Measurements from ENCODE around the gene RRP1.

Gene RRP1

GRCh38 chr21:43778469-43779335 is 10.7 kb upstream of the RRP1 start:
- no peak for DNase-seq

- no peak for DNase-seq
Observed at GRCh38 chr21:43779660-43780059, 9.7 kb upstream of the RRP1 start.

DNA sequence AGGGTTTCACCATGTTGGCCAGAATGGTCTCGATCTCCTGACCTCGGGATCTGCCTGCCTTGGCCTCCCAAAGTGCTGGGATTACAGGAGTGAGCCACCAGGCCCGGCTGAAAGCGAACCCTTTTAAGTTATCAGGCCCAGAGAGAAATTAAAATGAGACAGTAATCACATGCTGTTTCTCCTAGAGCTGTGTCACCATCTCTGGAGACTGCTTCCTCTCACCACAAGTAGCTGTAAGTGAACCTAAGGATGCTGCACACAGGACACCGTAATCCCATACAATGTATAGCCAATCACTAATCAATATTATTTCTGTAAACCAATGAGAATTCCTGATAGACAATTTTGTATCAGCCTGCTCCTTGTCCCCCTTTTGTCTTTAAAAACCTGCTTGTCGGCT is 7.5 kb upstream of the RRP1 start:
- no peak for DNase-seq

DNA sequence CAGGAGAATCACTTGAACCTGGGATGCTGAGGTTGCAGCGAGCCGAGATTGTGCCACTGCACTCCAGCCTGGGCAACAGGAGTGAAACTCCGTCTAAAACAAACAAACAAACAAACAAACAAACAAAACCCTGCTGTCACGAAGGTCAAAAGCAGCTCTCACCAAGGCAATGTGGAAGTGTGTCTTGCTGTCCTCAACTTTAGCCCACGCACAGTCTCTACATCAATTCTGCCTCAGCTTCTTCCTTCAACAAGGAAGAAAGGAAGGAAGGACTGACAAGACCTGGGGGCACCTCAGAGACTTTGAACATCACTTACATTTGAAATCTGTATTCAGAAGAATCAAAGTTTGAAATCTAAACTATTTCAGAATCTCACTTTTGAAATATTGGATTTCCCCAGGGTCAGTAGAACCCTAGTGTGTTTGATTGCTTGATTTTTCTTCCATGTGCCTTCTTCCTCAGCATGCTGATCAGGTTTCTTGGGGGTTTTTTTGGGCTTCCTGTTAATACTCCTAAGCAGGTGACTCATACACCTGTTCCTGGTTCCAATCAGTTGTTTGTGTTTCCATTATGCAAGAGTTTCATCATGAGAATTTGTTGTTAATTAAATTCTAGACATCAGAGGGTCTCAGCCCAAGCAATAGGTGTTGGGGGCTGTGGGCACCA is 6.8 kb upstream of the RRP1 start:
- DNase-seq, result no peak

- no peak for DNase-seq
Observed at GRCh38 chr21:43783098-43783700, 6.2 kb upstream of the RRP1 start.

DNA sequence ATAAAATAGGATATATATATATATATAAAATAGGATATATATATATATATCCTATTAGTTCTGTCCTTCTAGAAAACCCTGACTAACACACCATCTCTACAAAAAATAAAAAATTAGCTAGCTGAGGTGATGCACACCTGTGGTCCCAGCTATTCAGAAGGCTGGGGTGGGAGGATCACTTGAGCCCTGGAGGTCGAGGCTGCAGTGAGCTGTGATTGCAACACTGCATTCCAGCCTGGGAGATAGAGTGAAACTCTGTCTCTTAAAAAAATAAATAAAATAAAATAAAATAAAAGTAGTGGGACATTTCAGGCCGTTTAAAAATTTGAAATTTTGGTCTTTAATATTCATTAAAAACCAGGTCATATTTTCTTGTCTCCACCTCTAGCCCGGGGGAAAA is 4.2 kb upstream of the RRP1 start:
- no peak for DNase-seq

GRCh38 chr21:43786300-43786806 is 3.0 kb upstream of the RRP1 start:
- DNase-seq, result no peak

DNA sequence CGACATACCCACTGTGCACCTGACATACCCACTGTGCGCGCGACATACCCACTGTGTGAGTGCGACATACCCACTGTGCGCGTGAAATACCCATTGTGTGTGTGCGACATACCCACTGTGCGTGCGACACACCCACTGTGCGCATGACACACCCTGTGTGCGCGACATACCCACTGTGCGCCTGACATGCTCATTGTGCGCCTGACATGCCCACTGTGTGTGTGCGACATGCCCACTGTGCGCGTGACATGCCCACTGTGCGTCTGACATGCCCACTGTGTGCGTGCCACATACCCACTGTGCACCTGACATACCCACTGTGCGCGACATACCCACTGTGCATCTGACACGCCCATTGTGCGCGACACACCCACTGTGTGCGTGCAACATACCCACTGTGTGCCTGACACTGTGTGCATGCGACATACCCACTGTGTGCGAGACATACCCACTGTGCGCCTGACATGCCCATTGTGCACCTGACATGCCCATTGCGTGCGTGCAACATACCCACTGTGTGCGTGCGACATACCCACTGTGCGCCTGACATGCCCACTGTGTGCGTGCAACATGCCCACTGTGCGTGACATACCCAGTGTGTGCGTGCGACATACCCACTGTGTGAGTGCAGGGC is 2.5 kb upstream of the RRP1 start:
- no peak for DNase-seq

- no peak for DNase-seq
Observed at GRCh38 chr21:43790010-43790524, 690 bp downstream of the RRP1 start.

- DNase-seq, result no peak
Observed at GRCh38 chr21:43792406-43792805, 3.0 kb downstream of the RRP1 start.

GRCh38 chr21:43793243-43793642 is 3.9 kb downstream of the RRP1 start:
- DNase-seq, result no peak

- no peak for DNase-seq
Observed at GRCh38 chr21:43794311-43794710, 4.9 kb downstream of the RRP1 start.

DNA sequence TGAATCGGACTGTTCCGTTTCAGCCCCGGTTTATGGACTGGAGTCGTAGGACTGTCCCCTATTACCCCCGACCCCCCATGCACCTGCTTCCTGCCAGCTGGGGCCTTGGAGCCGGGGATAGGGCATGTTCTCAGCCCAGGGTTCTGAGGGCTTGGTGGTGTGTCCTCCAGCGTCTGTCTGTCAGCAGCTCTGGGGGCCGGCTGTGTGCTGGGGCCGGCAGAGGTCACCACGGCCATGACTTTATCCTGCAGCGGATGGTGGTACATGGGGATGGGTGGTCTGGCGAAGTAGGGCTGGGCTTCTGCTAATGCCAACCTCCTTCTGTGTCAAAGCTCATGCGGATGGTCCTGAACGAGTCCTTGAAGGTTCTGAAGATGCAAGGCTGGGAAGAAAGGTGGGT is 5.5 kb downstream of the RRP1 start:
- no peak for DNase-seq

DNA sequence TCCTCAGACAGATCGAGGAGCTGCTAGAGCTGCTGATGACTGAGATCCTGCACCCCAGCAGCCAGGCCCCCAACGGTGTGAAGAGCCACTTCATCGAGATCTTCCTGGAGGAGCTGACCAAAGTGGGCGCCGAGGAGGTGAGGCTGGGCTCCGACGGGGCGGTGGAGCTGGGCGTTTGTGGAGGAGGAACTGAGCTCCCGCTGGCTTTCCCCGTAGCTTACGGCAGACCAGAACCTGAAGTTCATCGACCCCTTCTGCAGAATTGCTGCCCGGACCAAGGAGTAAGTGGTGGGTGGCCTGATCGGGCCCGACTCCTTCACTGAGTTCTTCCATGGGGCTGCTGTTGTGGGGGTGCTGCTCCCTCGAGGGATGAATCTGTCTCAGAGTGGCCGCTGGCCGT is 8.0 kb downstream of the RRP1 start:
- no peak for DNase-seq

DNA sequence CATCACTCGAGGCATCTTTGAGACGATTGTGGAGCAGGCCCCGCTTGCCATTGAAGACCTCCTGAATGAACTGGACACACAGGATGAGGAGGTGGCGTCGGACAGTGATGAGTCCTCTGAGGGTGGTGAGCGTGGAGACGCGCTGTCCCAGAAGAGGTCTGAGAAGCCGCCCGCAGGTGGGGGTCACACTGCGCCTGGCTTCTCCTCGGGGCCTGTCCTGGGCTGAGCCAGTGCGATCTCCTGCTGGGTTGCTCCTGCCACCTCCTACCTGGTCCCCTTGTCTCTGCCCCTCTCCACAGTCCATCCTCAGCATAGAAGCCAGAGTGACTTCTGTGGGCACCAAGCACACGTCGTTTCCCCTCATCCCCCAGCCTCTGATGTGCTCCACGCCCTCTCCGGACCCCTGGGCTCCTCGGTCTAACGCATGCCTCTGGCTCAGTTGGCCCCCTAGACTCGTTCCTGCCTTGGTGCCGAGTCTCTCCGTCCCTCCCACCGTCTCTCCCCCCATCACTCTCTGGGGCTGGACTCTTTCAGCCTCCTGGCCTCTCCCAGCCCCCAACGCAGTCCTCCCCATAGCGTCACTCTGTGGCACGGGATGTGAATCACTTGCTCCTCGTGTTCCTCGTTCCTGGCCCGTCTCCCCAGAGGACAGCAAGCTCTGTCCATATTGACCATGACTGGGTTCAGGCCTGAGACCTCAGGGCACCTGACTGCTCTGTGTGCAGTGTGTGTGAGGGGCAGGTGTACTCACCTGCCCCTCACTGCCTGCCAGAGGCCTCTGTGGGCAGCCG is 8.7 kb downstream of the RRP1 start:
- no peak for DNase-seq

DNA sequence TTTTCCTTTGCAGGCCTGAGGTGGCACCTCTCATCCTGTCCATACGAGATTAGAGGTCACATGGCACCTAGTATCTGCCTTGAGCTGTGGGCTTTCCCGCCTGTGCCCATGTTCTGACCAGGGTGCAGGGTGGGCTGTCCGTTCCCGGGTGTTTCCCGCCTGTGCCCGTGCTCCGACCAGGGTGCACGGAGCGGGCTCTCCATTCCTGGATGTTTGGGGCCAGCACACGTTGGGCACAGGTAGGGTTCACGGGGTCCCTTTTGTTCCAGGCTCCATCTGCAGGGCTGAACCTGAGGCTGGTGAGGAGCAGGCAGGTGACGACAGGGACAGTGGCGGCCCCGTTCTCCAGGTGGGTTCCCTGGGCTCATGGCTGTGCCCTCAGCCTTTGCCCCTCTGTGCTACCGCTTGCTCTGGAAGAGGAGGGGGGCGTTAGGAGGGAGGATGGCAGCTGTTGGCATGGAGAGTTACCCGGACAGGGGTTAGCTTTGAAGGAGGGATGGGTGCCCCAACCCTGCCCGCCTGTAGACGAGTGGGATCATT is 10.0 kb downstream of the RRP1 start:
- DNase-seq, result no peak

DNA sequence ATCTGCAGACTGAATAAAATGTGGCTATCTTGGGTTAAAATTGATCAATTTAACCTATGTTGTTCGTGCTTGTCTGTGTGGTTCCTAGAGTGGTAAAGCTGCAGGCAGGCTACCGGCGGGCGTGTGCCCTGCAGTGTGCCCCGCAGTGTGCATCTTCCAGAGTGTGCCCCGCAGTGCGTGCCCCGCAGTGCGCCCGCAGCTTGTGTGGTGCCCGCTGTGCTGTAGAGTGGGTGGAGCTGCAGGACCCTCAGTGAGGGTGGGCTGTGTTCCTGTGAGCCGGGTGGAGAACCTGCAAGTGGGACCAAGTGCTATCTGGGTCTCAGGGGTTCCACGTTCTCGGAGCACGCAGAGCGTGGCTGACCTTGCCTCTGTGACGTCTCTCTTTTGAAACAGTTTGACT is 10.7 kb downstream of the RRP1 start:
- DNase-seq, result no peak

GRCh38 chr21:43800566-43800965 is 11.2 kb downstream of the RRP1 start:
- DNase-seq, result no peak

GRCh38 chr21:43801006-43801783 is 11.8 kb downstream of the RRP1 start:
- no peak for DNase-seq

DNA sequence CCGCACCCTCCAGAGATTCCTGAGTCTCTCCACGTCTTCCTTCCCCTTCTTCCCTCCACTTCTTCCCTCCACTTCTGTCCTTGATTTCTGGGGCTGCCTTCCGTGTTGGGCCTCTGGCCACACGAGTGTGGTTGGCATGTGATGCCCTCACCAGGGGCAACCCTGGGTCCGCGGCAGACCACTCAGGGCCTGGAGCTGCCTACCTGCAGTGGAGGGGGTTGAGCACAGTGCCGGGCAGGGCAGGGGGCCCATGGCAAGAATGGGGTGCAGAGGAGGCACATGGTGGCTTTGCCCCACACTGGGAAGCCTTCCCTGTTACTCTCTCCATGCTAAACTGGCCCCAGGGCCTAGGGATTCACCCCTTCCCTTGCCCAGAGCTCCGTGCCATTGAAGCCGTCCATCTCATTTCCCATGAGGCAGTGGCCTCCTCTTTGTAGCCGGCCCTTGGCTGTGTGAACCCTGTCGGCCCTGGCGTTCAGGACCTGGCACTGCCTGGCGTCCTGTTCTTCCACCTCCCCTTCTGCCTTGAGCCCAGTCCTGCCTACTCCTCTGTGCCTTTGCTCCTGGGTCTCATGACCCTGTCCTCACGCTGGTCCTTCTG is 13.4 kb downstream of the RRP1 start:
- no peak for DNase-seq
